ENCODE measurements around the gene TENM4.

DNA sequence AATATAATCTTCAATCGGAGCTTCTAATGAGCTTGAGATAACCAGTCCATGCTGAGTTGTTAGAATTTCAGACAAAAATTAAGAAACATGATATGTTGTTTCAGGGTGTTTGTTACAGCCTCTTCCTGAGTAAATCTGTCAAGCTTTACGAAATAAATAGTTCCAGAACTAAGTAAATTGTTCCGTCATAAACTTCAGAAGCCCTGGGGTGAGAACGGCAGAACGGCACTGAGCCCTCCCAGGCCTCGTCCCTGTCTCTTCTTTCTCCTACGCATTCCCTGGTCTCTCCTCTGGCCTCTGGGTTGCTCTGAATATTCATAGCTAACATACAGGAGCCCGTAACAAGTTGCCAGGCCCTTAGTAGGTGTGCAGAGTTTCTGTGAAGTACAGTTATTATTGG, 475.4 kb downstream of the TENM4 start:
- no peak for TF ChIP-seq POLR2AphosphoS5 (IDR thresholded peaks at IDR 0.05)
- TF ChIP-seq, protein P1, sequence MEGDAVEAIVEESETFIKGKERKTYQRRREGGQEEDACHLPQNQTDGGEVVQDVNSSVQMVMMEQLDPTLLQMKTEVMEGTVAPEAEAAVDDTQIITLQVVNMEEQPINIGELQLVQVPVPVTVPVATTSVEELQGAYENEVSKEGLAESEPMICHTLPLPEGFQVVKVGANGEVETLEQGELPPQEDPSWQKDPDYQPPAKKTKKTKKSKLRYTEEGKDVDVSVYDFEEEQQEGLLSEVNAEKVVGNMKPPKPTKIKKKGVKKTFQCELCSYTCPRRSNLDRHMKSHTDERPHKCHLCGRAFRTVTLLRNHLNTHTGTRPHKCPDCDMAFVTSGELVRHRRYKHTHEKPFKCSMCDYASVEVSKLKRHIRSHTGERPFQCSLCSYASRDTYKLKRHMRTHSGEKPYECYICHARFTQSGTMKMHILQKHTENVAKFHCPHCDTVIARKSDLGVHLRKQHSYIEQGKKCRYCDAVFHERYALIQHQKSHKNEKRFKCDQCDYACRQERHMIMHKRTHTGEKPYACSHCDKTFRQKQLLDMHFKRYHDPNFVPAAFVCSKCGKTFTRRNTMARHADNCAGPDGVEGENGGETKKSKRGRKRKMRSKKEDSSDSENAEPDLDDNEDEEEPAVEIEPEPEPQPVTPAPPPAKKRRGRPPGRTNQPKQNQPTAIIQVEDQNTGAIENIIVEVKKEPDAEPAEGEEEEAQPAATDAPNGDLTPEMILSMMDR (IDR thresholded peaks at IDR 0.05), result no peak
- no peak for TF ChIP-seq POLR2A (IDR thresholded peaks at IDR 0.05)
